Colonic mucosa (tissue), 4 donors: ENCODE results near the gene UBC. TPM values are rescaled to one million over a fixed set of nuclear protein-coding genes. Genes with fewer than 3 reads are reported as not detected.

Experiments
- DNase-seq: peaks from one replicate; pipeline ENCODE4 v3.0.0-alpha.2; 2020
- H3K27ac ChIP-seq: fragments of 200-600 bp; one replicate; pipeline ENCODE4 v1.8.0; 2021
- H3K27me3 ChIP-seq: fragments of 200-600 bp; one replicate; pipeline ENCODE4 v1.8.0; 2021
- H3K36me3 ChIP-seq: fragments of 200-600 bp; one replicate; pipeline ENCODE4 v1.8.0; 2021
- H3K4me1 ChIP-seq: fragments of 200-600 bp; one replicate; pipeline ENCODE4 v1.8.0; 2021; ENCODE audit warnings: mild to moderate bottlenecking
- H3K4me3 ChIP-seq: fragments of 200-600 bp; one replicate; pipeline ENCODE4 v1.8.0; 2021
- H3K9ac ChIP-seq, 2 donors: one replicate each; pipeline ENCODE4 v1.7.0; 2013; ENCODE audit warnings: control low read depth in 2 of 2, low read depth in 2 of 2, low read length in 2 of 2
- H3K9me3 ChIP-seq: fragments of 200-600 bp; one replicate; pipeline ENCODE4 v1.8.0; 2021
- intact Hi-C: fragments of 100-400 bp; cut with DNase I; formaldehyde crosslinking; loops from one replicate; pipeline ENCODE4 v1.14.1; 2022
- total RNA-seq, 2 donors: library from RNA; stranded (reverse); fragmentation: NEBNext Ultra II Directional in 1 of 2; extraction: Animal tissue kit (Norgen Biotek cat#: 25700) in 1 of 2; gene quantifications; one replicate each; pipeline ENCODE4 v1.2.1, GENCODE V29; 2021
- TF ChIP-seq, protein P1 (sequence below): fragments of 200-600 bp; IDR thresholded peaks from one replicate; pipeline ENCODE4 v1.8.0; 2022; ENCODE audit warnings: antibody characterized with exemption, mild to moderate bottlenecking
- donor health status: healthy.
- donor health status: DM: no; HTN: no; CAD: no.
- donor health status: DM: no; HTN: no; CAD: no.

The UBC gene
- total RNA-seq, 2 donors from 2014 or later: 903 to 1,043 TPM

- Histone ChIP-seq H3K27me3 (no peaks in the 10 kb centered on the region), H3K9ac (no peak overlapping the region), H3K36me3 (no peaks in the 10 kb centered on the region), H3K27ac (no peak overlapping the region), H3K9me3 (no peaks in the 10 kb centered on the region), H3K4me3 (no peak overlapping the region), H3K4me1 (peaks cover 8% of the 10 kb centered on the region)
- intact Hi-C loops: no loop called here
- TF ChIP-seq, protein P1, sequence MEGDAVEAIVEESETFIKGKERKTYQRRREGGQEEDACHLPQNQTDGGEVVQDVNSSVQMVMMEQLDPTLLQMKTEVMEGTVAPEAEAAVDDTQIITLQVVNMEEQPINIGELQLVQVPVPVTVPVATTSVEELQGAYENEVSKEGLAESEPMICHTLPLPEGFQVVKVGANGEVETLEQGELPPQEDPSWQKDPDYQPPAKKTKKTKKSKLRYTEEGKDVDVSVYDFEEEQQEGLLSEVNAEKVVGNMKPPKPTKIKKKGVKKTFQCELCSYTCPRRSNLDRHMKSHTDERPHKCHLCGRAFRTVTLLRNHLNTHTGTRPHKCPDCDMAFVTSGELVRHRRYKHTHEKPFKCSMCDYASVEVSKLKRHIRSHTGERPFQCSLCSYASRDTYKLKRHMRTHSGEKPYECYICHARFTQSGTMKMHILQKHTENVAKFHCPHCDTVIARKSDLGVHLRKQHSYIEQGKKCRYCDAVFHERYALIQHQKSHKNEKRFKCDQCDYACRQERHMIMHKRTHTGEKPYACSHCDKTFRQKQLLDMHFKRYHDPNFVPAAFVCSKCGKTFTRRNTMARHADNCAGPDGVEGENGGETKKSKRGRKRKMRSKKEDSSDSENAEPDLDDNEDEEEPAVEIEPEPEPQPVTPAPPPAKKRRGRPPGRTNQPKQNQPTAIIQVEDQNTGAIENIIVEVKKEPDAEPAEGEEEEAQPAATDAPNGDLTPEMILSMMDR: no peak
- DNase-seq: no peak
Measured at GRCh38 chr12:124865728-124866127, 48.7 kb downstream of the UBC start.

DNA sequence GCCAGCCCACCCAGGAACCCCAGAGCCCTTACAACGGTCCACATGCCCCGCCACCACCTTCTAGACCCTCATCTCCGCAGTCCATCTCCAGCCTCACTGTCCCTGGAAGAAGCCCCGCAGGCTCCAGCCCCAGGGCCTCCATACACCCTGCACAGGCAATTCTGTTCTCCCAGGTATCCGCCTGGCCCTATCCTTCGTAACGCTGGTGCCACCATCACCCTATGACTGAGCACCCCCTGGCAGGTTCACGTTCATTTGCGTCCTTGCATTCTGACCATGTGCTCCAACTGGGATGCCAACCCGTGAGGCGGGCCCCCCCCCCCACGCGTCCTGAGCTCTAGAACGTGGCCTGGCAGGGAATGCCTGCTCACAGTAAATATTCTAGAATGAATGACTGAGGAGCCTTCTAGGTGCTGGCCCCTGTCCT is 50.1 kb downstream of the UBC start:
- TF ChIP-seq, protein P1: no peak
- Histone ChIP-seq H3K27ac (no peak overlapping the region), H3K4me1 (peaks cover 8% of the 10 kb centered on the region), H3K9ac (peak overlapping the region; percentile 40 to 60), H3K9me3 (no peaks in the 10 kb centered on the region), H3K36me3 (no peaks in the 10 kb centered on the region), H3K4me3 (peak overlapping the region; percentile 78), H3K27me3 (no peaks in the 10 kb centered on the region)
- DNase-seq: no peak
- intact Hi-C loops: no loop called here

- intact Hi-C loops: no loop called here
- no peaks in the 10 kb centered on the region for H3K36me3 ChIP-seq
- H3K27me3 ChIP-seq: no peaks in the 10 kb centered on the region
- peak; percentile 86 for DNase-seq
- TF ChIP-seq, protein P1: no peak
- peak within 1 kb of the TSS; percentile 44 for H3K27ac ChIP-seq
- H3K9me3 ChIP-seq: no peaks in the 10 kb centered on the region
- H3K9ac ChIP-seq: peak within 1 kb of the TSS; percentile 63 to 76
- peaks cover 8% of the 10 kb centered on the region for H3K4me1 ChIP-seq
- peak within 1 kb of the TSS; percentile 78 for H3K4me3 ChIP-seq
Measured at GRCh38 chr12:124863416-124864325, 50.8 kb downstream of the UBC start, which contains the start of gene SCARB1. Gene SCARB1, minus strand, starts transcription at chr12:124863864. Its CDS starts 144 bp downstream, at chr12:124863720.

DNA sequence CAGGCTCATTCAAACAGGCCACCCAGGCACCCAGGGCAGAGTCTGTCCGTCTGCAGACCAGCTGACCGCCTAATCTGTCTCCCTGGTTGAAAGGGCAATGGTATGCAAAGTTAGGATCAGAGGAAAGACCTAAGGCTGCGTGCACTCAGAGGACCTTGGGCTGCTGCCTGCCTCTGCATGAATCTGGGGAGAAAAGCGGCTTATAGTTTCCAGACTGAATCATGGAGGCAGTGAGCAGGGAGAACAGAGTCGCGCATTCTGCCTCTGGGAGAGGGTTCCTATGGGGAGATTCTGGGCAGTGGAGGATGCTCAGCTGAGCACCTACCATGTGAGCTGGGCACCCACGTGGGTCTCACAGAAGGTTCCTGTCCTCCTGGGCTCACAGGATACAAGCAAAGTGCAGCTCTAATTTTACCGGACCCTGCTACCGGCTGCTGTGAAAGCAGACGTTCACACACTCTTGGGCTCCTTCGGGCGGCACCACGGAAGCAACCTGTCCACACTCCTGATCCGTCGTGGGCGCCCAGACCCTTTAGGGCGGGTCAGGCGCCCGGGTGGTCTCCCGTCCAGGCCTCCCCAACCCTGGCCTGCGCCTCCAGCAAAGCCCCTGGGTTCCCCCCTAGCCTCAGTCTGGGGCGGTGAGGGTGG is 51.6 kb downstream of the UBC start:
- Histone ChIP-seq H3K9me3 (no peaks in the 10 kb centered on the region), H3K36me3 (no peaks in the 10 kb centered on the region), H3K9ac (peak overlapping the region; percentile 63 to 76), H3K27me3 (no peaks in the 10 kb centered on the region), H3K27ac (peak overlapping the region; percentile 44), H3K4me1 (peaks cover 8% of the 10 kb centered on the region), H3K4me3 (peak overlapping the region; percentile 78)
- peak; percentile 45 for DNase-seq
- TF ChIP-seq, protein P1: no peak
- intact Hi-C loops: no loop called here

GRCh38 chr12:124861898-124862676 is 52.4 kb downstream of the UBC start:
- no peaks in the 10 kb centered on the region for H3K27me3 ChIP-seq
- no peaks in the 10 kb centered on the region for H3K9me3 ChIP-seq
- H3K9ac ChIP-seq: no peak overlapping the region
- H3K4me3 ChIP-seq: peak overlapping the region; percentile 78
- peaks cover 8% of the 10 kb centered on the region for H3K4me1 ChIP-seq
- H3K36me3 ChIP-seq: no peaks in the 10 kb centered on the region
- intact Hi-C loops: no loop called here
- TF ChIP-seq, protein P1: no peak
- H3K27ac ChIP-seq: no peak overlapping the region
- no peak for DNase-seq
